Lower lobe of right lung (tissue), 2 donors: ENCODE measurements around the gene LXN. TPM values are rescaled to one million over a fixed set of nuclear protein-coding genes. Genes with fewer than 3 reads are reported as not detected.

Experiments used
- ATAC-seq, 2 donors: fragments of 200-7000 bp; cut with Tn5 transposase; one replicate each; pipeline ENCODE4 v1.9.1; 2020 to 2022; ENCODE audit warnings: mild to moderate bottlenecking in 2 of 2, moderate library complexity in 2 of 2
- DNase-seq: peaks from one replicate; pipeline ENCODE4 v3.0.0-alpha.2; 2020
- H3K27ac ChIP-seq: fragments of 200-600 bp; one replicate; pipeline ENCODE4 v1.8.0; 2022
- H3K27me3 ChIP-seq: fragments of 200-600 bp; one replicate; pipeline ENCODE4 v1.8.0; 2022; ENCODE audit warnings: low read depth
- H3K36me3 ChIP-seq: fragments of 200-600 bp; one replicate; pipeline ENCODE4 v1.8.0; 2022; ENCODE audit warnings: mild to moderate bottlenecking
- H3K4me1 ChIP-seq: fragments of 200-600 bp; one replicate; pipeline ENCODE4 v1.8.0; 2022
- H3K4me3 ChIP-seq: fragments of 200-600 bp; one replicate; pipeline ENCODE4 v1.8.0; 2022; ENCODE audit warnings: mild to moderate bottlenecking
- H3K9me3 ChIP-seq: fragments of 200-600 bp; one replicate; pipeline ENCODE4 v1.8.0; 2022
- intact Hi-C: fragments of 100-400 bp; cut with DNase I; formaldehyde crosslinking; loops from one replicate; pipeline ENCODE4 v1.11.0; 2022
- total RNA-seq: library from RNA; stranded (reverse); fragmentation: NEBNext Ultra II Directional; extraction: Animal tissue kit (Norgen Biotek cat#: 25700); gene quantifications from one replicate; pipeline ENCODE4 v1.2.1, GENCODE V29; 2021
- TF ChIP-seq, protein P1 (sequence below): fragments of 200-600 bp; IDR thresholded peaks from one replicate; pipeline ENCODE4 v1.8.0; 2022; ENCODE audit warnings: antibody characterized with exemption, mild to moderate bottlenecking
- donor health status: DM: no; HTN: yes; CAD: no; lungs with severe emphysema.

LXN gene
- total RNA-seq, 1 donor from 2014 or later = 18.8 TPM

DNA sequence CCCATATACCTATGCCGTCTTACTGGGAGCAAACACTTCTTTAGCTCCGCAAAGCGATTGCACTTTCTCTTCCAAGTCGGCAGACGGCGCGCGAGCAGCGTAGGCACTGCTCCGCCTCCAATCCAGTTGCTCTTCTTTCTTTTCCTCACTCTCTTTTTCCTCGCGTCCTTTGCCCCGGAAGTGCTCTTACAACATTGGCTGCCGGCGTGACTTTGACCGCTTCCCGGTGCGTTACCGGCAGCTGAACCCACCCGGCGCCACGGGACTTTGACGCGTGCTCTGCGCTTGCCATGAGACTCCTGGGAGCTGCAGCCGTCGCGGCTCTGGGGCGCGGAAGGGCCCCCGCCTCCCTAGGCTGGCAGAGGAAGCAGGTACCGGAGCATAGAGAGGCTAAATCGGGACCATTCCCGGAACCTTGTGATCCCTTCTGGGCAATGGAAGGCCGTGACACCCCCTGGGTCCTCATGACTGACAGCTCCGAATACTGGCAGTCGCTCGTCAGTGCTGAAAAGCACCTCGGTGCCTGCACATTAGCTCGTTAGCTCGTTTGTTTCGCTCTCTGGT lies 28.0 kb downstream of the LXN start, which contains the start of gene GFM1:
Gene GFM1 (plus strand): TSS at position 183 of the 564 bp plus-strand sequence. CDS start 108 bp downstream, at position 291.
- peaks cover 34% of the 10 kb centered on the region for H3K36me3 ChIP-seq
- intact Hi-C loops = no loop called here
- no peaks in the 10 kb centered on the region for H3K9me3 ChIP-seq
- DNase-seq = peak; percentile 95
- peak within 1 kb of the TSS; percentile 80 for H3K4me3 ChIP-seq
- H3K27me3 ChIP-seq = no peaks in the 10 kb centered on the region
- H3K4me1 ChIP-seq = peaks cover 22% of the 10 kb centered on the region
- peak; percentile 95 to 96 for ATAC-seq
- TF ChIP-seq, protein P1, sequence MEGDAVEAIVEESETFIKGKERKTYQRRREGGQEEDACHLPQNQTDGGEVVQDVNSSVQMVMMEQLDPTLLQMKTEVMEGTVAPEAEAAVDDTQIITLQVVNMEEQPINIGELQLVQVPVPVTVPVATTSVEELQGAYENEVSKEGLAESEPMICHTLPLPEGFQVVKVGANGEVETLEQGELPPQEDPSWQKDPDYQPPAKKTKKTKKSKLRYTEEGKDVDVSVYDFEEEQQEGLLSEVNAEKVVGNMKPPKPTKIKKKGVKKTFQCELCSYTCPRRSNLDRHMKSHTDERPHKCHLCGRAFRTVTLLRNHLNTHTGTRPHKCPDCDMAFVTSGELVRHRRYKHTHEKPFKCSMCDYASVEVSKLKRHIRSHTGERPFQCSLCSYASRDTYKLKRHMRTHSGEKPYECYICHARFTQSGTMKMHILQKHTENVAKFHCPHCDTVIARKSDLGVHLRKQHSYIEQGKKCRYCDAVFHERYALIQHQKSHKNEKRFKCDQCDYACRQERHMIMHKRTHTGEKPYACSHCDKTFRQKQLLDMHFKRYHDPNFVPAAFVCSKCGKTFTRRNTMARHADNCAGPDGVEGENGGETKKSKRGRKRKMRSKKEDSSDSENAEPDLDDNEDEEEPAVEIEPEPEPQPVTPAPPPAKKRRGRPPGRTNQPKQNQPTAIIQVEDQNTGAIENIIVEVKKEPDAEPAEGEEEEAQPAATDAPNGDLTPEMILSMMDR = peak; percentile 89
- peak within 1 kb of the TSS; percentile 88 for H3K27ac ChIP-seq

DNA sequence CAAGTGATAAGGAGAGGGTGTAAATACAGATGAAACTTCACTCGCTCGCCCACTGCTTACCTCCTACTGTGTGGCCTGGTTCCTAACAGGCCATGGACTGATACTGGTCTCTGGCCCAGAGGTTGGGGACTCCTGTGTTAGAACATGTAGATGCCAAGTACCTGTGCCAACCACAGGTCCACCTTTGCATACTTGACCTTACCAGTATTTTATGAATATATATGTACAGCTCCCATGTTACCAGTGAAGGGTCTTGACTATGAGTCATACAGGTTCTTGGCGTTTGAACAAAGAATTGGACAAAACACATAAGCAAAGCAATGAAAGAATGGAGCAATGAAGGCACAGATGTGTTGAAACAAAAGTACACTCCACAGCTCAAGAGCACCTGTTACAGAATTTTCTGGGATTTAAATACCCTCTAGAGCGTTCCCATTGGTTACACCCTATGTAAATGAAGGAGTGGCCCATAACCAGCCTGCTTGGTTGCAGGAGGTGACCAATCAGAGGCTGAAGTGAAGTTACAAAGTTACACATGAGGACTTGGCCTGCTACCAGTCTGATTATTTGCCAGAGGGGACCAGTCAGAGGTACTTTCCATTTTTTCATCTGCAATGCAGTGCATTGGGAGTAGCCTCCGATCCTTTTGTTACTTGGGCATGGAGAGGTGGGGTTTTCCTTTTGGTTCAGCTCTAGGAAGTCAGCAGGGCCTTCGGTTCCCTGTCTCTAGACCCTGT lies 29.8 kb downstream of the LXN start:
- DNase-seq = no peak
- Histone ChIP-seq H3K36me3 (peaks cover 18% of the 10 kb centered on the region), H3K27ac (peak overlapping the region; percentile 13), H3K4me1 (peaks cover 22% of the 10 kb centered on the region), H3K4me3 (no peak overlapping the region), H3K27me3 (no peaks in the 10 kb centered on the region), H3K9me3 (no peaks in the 10 kb centered on the region)
- intact Hi-C loops = no loop called here
- ATAC-seq = peak; percentile 70 to 82
- TF ChIP-seq, protein P1 = no peak

DNA sequence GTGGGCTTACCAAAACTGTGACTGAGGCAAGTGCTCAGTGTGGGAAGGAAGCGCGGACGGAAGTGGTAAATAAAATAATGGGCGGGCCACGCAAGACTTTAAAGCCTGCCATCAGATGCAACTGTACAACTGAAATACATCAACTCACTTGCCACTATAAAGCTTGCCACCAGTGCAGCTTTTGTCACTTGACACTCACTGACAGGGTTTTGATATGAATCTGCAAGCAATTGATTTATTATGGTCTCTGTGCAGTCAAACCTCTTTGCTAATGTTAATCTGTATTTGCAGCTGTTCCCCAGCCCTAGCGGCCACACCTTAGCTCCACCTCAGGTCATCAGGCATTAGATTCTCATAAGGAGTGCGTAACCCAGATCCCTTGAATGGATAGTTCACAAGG lies 30.4 kb downstream of the LXN start:
- Histone ChIP-seq H3K27ac (peak overlapping the region; percentile 13), H3K4me3 (no peak overlapping the region), H3K36me3 (peaks cover 12% of the 10 kb centered on the region), H3K27me3 (no peaks in the 10 kb centered on the region), H3K9me3 (no peaks in the 10 kb centered on the region), H3K4me1 (peaks cover 22% of the 10 kb centered on the region)
- intact Hi-C loops = no loop called here
- TF ChIP-seq, protein P1 = no peak
- DNase-seq (no peak), ATAC-seq (no peak)

DNA sequence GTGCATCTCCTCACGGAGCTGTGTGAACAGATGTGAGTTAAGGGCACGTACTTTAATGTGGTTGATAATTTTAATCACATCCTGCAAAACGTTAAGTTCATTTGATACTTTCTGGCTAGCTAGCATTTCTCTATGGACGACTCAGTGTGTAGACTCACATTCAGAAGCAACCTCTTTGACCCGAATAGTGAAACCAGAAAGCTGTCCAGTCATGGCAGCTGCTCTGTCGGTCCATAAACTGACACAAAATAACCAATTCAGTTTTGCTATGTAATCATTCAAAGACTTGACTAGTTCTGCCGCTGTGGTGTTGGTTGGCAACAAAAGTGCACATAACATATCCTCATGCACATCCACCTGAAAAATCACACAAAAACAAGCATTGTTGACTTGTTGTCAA lies 31.8 kb downstream of the LXN start:
- intact Hi-C loops = no loop called here
- Histone ChIP-seq H3K27ac (no peak overlapping the region), H3K4me3 (no peak overlapping the region), H3K27me3 (no peaks in the 10 kb centered on the region), H3K9me3 (no peaks in the 10 kb centered on the region), H3K4me1 (peaks cover 12% of the 10 kb centered on the region), H3K36me3 (no peaks in the 10 kb centered on the region)
- ATAC-seq = no peak
- no peak for DNase-seq
- TF ChIP-seq, protein P1 = no peak

DNA sequence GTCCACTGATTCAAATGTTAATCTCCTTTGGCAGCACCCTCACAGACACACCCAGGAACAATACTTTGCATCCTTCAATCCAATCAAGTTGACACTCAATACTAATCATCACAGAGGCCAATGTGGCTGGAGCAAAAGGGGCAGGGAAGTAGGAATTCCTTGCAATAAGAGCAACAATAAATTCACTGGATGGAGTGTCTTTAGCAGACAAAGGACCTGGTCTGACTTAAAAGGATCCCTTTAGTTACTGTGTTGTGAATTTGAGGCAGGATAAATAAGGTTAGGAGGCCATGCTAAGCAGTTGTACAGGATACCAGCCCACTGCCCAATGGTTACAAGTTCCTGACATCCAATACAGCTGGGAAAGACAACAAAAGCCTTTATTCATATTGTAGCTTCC lies 40.5 kb downstream of the LXN start:
- Histone ChIP-seq H3K36me3 (no peaks in the 10 kb centered on the region), H3K4me1 (no peaks in the 10 kb centered on the region), H3K27me3 (no peaks in the 10 kb centered on the region), H3K4me3 (no peak overlapping the region), H3K9me3 (no peaks in the 10 kb centered on the region), H3K27ac (no peak overlapping the region)
- TF ChIP-seq, protein P1 = no peak
- no peak for ATAC-seq
- intact Hi-C loops = no loop called here
- DNase-seq = no peak
